ENCODE results near the gene OCIAD1. TPM values are rescaled to one million over a fixed set of nuclear protein-coding genes. Genes with fewer than 3 reads are reported as not detected.

The OCIAD1 gene, protein sequence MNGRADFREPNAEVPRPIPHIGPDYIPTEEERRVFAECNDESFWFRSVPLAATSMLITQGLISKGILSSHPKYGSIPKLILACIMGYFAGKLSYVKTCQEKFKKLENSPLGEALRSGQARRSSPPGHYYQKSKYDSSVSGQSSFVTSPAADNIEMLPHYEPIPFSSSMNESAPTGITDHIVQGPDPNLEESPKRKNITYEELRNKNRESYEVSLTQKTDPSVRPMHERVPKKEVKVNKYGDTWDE
- 10 to 100 TPM; 50.9 to 66.5 (median 59.2) TPM for total RNA-seq
- polyA plus RNA-seq: 100 to 1,000 TPM in 1 of 2 donors, 10 to 100 TPM in 1; 54.9 to 113 TPM

DNA sequence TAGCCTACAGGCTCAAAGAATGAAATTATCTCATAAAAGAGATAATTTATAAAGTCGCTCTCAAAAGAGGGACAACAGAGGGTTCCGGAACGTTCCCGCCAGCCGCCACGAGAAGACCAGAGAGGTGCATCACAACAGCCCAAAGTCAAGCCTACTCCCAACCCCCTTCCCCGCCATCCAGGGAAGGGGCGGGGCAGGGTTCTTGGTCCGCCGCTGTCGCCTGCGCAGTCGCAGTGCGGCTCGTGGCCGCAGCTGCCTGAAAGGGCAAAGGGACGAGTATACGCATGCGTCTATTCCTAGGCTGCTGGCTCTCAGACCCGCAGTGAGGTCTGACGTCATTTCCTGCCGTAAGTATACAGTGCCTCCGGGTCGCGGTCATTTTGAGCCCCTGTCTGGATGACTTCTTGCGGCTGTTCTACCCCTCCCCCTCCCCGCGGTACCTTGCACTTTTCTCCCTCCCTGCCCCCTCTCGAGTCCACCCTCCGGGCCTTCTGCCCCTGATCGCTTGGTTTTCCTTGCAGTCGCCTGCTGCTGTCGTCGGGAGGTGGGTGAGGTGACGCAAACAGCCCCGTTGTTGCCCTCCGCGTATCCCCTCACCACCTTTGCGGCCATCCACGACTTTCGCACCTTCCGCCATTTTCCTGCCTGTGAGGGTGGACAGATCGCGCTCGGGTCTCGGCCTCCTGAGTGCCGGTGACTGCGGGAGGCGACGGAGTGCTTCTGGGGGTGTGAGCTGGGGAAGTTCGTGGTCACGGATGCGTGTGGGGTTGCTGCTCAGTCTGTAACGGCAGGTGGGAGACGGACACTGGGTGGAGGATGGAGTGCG is at the start of gene OCIAD1:
Gene OCIAD1, plus strand, starts transcription at position 383 of the 826 bp plus-strand sequence. CDS start 1,537 bp downstream, outside the sequence.
- ATAC-seq: peak; percentile 99 to 100 (median 100)

DNA sequence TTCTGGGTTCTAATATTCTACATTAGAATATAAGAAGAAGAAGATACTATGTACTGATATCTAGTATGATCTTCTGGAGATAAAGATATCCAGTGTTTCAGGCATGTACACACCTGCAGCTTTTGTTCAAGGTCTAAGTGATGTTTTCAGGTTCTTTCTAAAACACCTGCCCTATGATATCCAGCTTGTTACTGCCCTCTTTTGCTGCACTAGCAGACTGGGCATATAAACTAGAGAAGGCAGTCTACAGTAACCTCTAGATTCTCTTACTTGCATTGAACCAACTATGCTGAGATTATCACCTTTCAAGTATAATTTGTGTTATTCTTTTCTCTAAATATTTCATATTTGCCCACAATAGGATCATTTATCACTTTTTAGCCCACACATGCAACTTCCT is 48.9 kb upstream of the OCIAD1 start:
- H3K4me3 ChIP-seq: no peak overlapping the region
- H3K9me3 ChIP-seq: no peaks in the 10 kb centered on the region
- no peak overlapping the region for H3K27ac ChIP-seq
- ATAC-seq: no peak
- H3K36me3 ChIP-seq: no peaks in the 10 kb centered on the region
- peaks cover 7 to 14% (median 12%) of the 10 kb centered on the region in 3 donors for H3K4me1 ChIP-seq
- no peak for DNase-seq
- intact Hi-C loops (cut with DNase I): no loop called here
- TF ChIP-seq, protein P1, sequence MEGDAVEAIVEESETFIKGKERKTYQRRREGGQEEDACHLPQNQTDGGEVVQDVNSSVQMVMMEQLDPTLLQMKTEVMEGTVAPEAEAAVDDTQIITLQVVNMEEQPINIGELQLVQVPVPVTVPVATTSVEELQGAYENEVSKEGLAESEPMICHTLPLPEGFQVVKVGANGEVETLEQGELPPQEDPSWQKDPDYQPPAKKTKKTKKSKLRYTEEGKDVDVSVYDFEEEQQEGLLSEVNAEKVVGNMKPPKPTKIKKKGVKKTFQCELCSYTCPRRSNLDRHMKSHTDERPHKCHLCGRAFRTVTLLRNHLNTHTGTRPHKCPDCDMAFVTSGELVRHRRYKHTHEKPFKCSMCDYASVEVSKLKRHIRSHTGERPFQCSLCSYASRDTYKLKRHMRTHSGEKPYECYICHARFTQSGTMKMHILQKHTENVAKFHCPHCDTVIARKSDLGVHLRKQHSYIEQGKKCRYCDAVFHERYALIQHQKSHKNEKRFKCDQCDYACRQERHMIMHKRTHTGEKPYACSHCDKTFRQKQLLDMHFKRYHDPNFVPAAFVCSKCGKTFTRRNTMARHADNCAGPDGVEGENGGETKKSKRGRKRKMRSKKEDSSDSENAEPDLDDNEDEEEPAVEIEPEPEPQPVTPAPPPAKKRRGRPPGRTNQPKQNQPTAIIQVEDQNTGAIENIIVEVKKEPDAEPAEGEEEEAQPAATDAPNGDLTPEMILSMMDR (IDR thresholded peaks at IDR 0.05): no peak
- H3K27me3 ChIP-seq: no peaks in the 10 kb centered on the region
- FAIRE-seq: no peak

More for the DNA sequence above, at the start of gene OCIAD1:
- TF ChIP-seq, protein P1 (IDR thresholded peaks at IDR 0.05): no peak
- peaks cover 3 to 13% (median 10%) of the 10 kb centered on the region in 3 donors for H3K4me1 ChIP-seq
- H3K27ac ChIP-seq: peak within 1 kb of the TSS; percentile 78 to 92 (median 84)
- peaks cover 0 to 12% (median 12%) of the 10 kb centered on the region in 3 donors for H3K36me3 ChIP-seq
- no peaks in the 10 kb centered on the region for H3K9me3 ChIP-seq
- H3K4me3 ChIP-seq: peak within 1 kb of the TSS; percentile 54 to 89 (median 82)
- peak; percentile 41 for FAIRE-seq
- WGBS, 2 donors: 1% methylated on average over 56 of the region's 56 CpGs
- intact Hi-C loops (cut with DNase I): no loop called here
- DNase-seq: peak; percentile 92 to 98 (median 97)
- H3K27me3 ChIP-seq: no peaks in the 10 kb centered on the region

DNA sequence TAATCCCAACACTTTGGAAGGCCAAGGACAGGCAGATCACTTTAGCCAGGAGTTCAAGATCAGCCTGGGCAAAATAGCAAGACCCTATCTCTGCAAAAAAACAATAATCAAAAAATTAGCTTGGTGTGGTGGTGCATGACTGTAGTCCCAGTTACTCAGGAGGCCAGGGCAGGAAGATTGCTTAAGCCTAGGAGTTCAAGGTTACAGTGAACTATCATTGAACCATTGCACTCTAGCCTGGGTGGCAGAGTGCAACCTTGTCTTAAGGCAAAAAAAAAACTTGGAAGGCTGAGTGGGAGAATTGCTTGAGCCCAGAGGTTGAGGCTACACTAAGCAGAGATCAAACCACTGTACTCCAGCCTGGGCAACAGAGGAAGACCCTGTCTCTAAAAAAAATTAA is 45.6 kb upstream of the OCIAD1 start:
- Histone ChIP-seq H3K27ac (no peak overlapping the region), H3K9me3 (no peaks in the 10 kb centered on the region), H3K4me3 (no peak overlapping the region), H3K27me3 (no peaks in the 10 kb centered on the region), H3K36me3 (no peaks in the 10 kb centered on the region), H3K4me1 (no peaks in the 10 kb centered on the region)
- DNase-seq (no peak), FAIRE-seq (no peak), ATAC-seq (no peak)
- TF ChIP-seq, protein P1 (IDR thresholded peaks at IDR 0.05): no peak
- intact Hi-C loops (cut with DNase I): no loop called here

DNA sequence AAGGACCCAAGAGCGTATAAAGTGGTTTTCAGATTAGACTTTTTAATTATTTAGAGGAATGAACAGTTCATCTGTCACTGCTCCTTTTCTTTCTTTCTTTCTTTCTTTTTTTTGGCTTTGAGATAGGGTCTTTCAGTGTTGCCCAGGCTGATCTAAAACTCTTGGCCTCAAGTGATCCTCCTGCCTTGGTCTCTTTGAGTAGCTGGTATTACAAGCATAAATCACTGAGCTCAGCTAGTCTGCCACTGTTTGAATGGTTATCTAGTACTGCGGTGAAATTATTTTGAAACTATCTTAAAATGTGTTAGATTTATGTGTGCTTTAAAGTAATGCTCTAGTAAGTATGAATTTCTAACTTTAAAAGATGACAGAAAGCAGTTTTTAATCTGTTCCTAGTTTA is 44.3 kb upstream of the OCIAD1 start:
- H3K9me3 ChIP-seq: no peaks in the 10 kb centered on the region
- DNase-seq (no peak), ATAC-seq (no peak), FAIRE-seq (no peak)
- TF ChIP-seq, protein P1 (IDR thresholded peaks at IDR 0.05): no peak
- WGBS, 2 donors: 87% methylated on average over 2 of the region's 2 CpGs
- no peaks in the 10 kb centered on the region for H3K27me3 ChIP-seq
- no peak overlapping the region for H3K27ac ChIP-seq
- H3K4me3 ChIP-seq: no peak overlapping the region
- H3K4me1 ChIP-seq: no peaks in the 10 kb centered on the region
- H3K36me3 ChIP-seq: no peaks in the 10 kb centered on the region
- intact Hi-C loops (cut with DNase I): no loop called here
